ENCODE data around the gene SLC5A11.

SLC5A11 gene

GRCh38 chr16:24921229-24921628, 75.5 kb downstream of the SLC5A11 start:
- no peak for DNase-seq

GRCh38 chr16:24925163-24925562, 79.4 kb downstream of the SLC5A11 start:
- DNase-seq = no peak

GRCh38 chr16:24929409-24929808, 83.6 kb downstream of the SLC5A11 start:
- DNase-seq = no peak

GRCh38 chr16:24930440-24930839, 84.7 kb downstream of the SLC5A11 start:
- no peak for DNase-seq

- DNase-seq = no peak
Measured at GRCh38 chr16:24931091-24931490, 85.3 kb downstream of the SLC5A11 start.

GRCh38 chr16:24935336-24935735, 89.6 kb downstream of the SLC5A11 start:
- no peak for DNase-seq

GRCh38 chr16:24936151-24936550, 90.4 kb downstream of the SLC5A11 start:
- DNase-seq = no peak

- no peak for DNase-seq
Measured at GRCh38 chr16:24939224-24939623, 93.5 kb downstream of the SLC5A11 start.

GRCh38 chr16:24939738-24940137, 94.0 kb downstream of the SLC5A11 start:
- DNase-seq = no peak

GRCh38 chr16:24943471-24943870, 97.7 kb downstream of the SLC5A11 start:
- no peak for DNase-seq

- no peak for DNase-seq
Measured at GRCh38 chr16:24944206-24944605, 98.4 kb downstream of the SLC5A11 start.

GRCh38 chr16:24946155-24946554, 100.4 kb downstream of the SLC5A11 start:
- no peak for DNase-seq

GRCh38 chr16:24950275-24950674, 104.5 kb downstream of the SLC5A11 start:
- no peak for DNase-seq

GRCh38 chr16:24953306-24953705, 107.5 kb downstream of the SLC5A11 start:
- no peak for DNase-seq

GRCh38 chr16:24953721-24954120, 108.0 kb downstream of the SLC5A11 start:
- DNase-seq = no peak

GRCh38 chr16:24954137-24954536, 108.4 kb downstream of the SLC5A11 start:
- DNase-seq = no peak

- DNase-seq = no peak
Measured at GRCh38 chr16:24955975-24956731, 110.4 kb downstream of the SLC5A11 start.

- no peak for DNase-seq
Measured at GRCh38 chr16:24957887-24958286, 112.1 kb downstream of the SLC5A11 start.
